Measurements from ENCODE around the gene LVRN.

Gene LVRN

GRCh38 chr5:115961381-115962238, 665 bp upstream of the LVRN start:
- peak overlapping the region; percentile 10 for H3K4me2 ChIP-seq (ENCODE audit: low read length)
- no peak for TF ChIP-seq CTCF (IDR thresholded peaks at IDR 0.05)
- no peaks in the 10 kb centered on the region for H3K9me3 ChIP-seq (ENCODE audit: control insufficient read depth, low read length)
- H3K4me3 ChIP-seq (ENCODE audit: low read depth, low read length) = no peak overlapping the region
- H2AFZ ChIP-seq = no peak overlapping the region
- no peaks in the 10 kb centered on the region for H3K36me3 ChIP-seq (ENCODE audit: control insufficient read depth, insufficient read depth, low read length)
- no peak overlapping the region for H3K27ac ChIP-seq
- H3K9ac ChIP-seq = no peak overlapping the region
- H3K27me3 ChIP-seq (ENCODE audit: control insufficient read depth, insufficient read depth, low read length) = no peaks in the 10 kb centered on the region
- H3K4me1 ChIP-seq = no peaks in the 10 kb centered on the region
- no peaks in the 10 kb centered on the region for H3K79me2 ChIP-seq

- H3K9ac ChIP-seq = no peak overlapping the region
- no peaks in the 10 kb centered on the region for H3K79me2 ChIP-seq
- H3K27ac ChIP-seq = no peak overlapping the region
- H2AFZ ChIP-seq = peak overlapping the region; percentile 69
- H3K36me3 ChIP-seq (ENCODE audit: control insufficient read depth, insufficient read depth, low read length) = no peaks in the 10 kb centered on the region
- no peaks in the 10 kb centered on the region for H3K9me3 ChIP-seq (ENCODE audit: control insufficient read depth, low read length)
- peak overlapping the region; percentile 46 for H3K4me3 ChIP-seq (ENCODE audit: low read depth, low read length)
- peak overlapping the region; percentile 73 for H3K4me2 ChIP-seq (ENCODE audit: low read length)
- H3K27me3 ChIP-seq (ENCODE audit: control insufficient read depth, insufficient read depth, low read length) = no peaks in the 10 kb centered on the region
- H3K4me1 ChIP-seq = no peaks in the 10 kb centered on the region
- no peak for TF ChIP-seq CTCF (IDR thresholded peaks at IDR 0.05)
Observed at GRCh38 chr5:115962565-115963402, 509 bp downstream of the LVRN start.

- H3K79me2 ChIP-seq = no peaks in the 10 kb centered on the region
- no peaks in the 10 kb centered on the region for H3K4me1 ChIP-seq
- H3K9me3 ChIP-seq (ENCODE audit: control insufficient read depth, low read length) = no peaks in the 10 kb centered on the region
- no peak overlapping the region for H3K4me3 ChIP-seq (ENCODE audit: low read depth, low read length)
- TF ChIP-seq CTCF (IDR thresholded peaks at IDR 0.05) = no peak
- H3K4me2 ChIP-seq (ENCODE audit: low read length) = no peak overlapping the region
- H3K9ac ChIP-seq = no peak overlapping the region
- H3K27ac ChIP-seq = no peak overlapping the region
- no peaks in the 10 kb centered on the region for H3K36me3 ChIP-seq (ENCODE audit: control insufficient read depth, insufficient read depth, low read length)
- H3K27me3 ChIP-seq (ENCODE audit: control insufficient read depth, insufficient read depth, low read length) = no peaks in the 10 kb centered on the region
- H2AFZ ChIP-seq = no peak overlapping the region
Observed at GRCh38 chr5:115963566-115963965, 1.3 kb downstream of the LVRN start.

- no peaks in the 10 kb centered on the region for H3K9me3 ChIP-seq (ENCODE audit: control insufficient read depth, low read length)
- no peak overlapping the region for H3K27ac ChIP-seq
- no peak overlapping the region for H3K4me2 ChIP-seq (ENCODE audit: low read length)
- no peak overlapping the region for H3K4me3 ChIP-seq (ENCODE audit: low read depth, low read length)
- no peak overlapping the region for H3K9ac ChIP-seq
- H3K27me3 ChIP-seq (ENCODE audit: control insufficient read depth, insufficient read depth, low read length) = no peaks in the 10 kb centered on the region
- H3K36me3 ChIP-seq (ENCODE audit: control insufficient read depth, insufficient read depth, low read length) = no peaks in the 10 kb centered on the region
- H2AFZ ChIP-seq = no peak overlapping the region
- no peaks in the 10 kb centered on the region for H3K4me1 ChIP-seq
- TF ChIP-seq CTCF (IDR thresholded peaks at IDR 0.05) = no peak
- no peaks in the 10 kb centered on the region for H3K79me2 ChIP-seq
Observed at GRCh38 chr5:115968770-115969169, 6.5 kb downstream of the LVRN start.
